Erythroblast (primary cell): Measurements from ENCODE around the gene MFAP4.

ENCODE experiments used
- GATA1 ChIP-seq: IDR thresholded peaks from 2 replicates; pipeline ENCODE4 v1.6.1; 2011; ENCODE audit warnings: low read depth, mild to moderate bottlenecking, control low read depth, low read length, moderate library complexity
- POLR2A ChIP-seq: IDR thresholded peaks from 2 replicates; pipeline ENCODE4 v1.6.1; 2011; ENCODE audit warnings: mild to moderate bottlenecking, low read length

GRCh38 chr17:19366637-19366972 is 20.4 kb downstream of the MFAP4 start:
- TF ChIP-seq POLR2A (no peak), GATA1 (no peak)
